K562 (cell line): Measurements from ENCODE around the gene RAB3D. TPM values are rescaled to one million over a fixed set of nuclear protein-coding genes. Genes with fewer than 3 reads are reported as not detected.

ENCODE experiments used
- ATAC-seq: fragments of 200-7000 bp; cut with Tn5 transposase; 3 replicates; pipeline ENCODE4 v1.9.1; 2020; ENCODE audit warnings: moderate library complexity
- BruUV-seq: library from RNA; stranded (reverse); fragments of 400-500 nt; replicated peaks from 2 replicates; lab custom pipeline; 2021; lab: Mats Ljungman, UMichigan
- CTCF ChIA-PET: fragments of 300-600 bp; formaldehyde crosslinking; extraction: SDS; loops from one replicate; lab custom pipeline; 2021; ENCODE audit warnings: low intra/inter-chr PET ratio; lab: Yijun Ruan, JAX
- POLR2A ChIA-PET: fragments of 300-600, 350-650 bp; sonication (Branson Sonifier 250); formaldehyde crosslinking; extraction: SDS; loops from one replicate; lab custom pipeline; 2021; ENCODE audit warnings: antibody characterized with exemption, inconsistent platforms; lab: Yijun Ruan, JAX
- DNase-seq, 4 experiments: peaks; one replicate each; pipeline versions ENCODE4 v3.0.0 to v3.0.0-alpha.2; 2011 to 2018; ENCODE audit warnings: low spot score in 3 of 4, mixed read lengths in 3 of 4; ENCODE audit errors: extremely low read depth in 1 of 4
- FAIRE-seq: peaks from 2 replicates; lab custom pipeline; 2011; peaks lifted over from hg19 to GRCh38; lab: Jason Lieb, UNC
- H2AFZ ChIP-seq: 2 replicates; pipeline ENCODE4 v1.6.0; 2011; ENCODE audit warnings: low read depth, low read length, control low read depth, inconsistent platforms
- H3K27ac ChIP-seq: fragments of 200-600 bp; 3 replicates; pipeline ENCODE4 v1.8.0; 2011; ENCODE audit warnings: low read depth, mild to moderate bottlenecking, control low read depth, inconsistent platforms, low read length, moderate library complexity, mixed read lengths; ENCODE audit errors: extremely low read depth
- H3K27me3 ChIP-seq, 2 experiments: fragments of 300-600 bp in 1 of 2; 2 replicates in 1 of 2; 3 replicates in 1 of 2; pipeline versions ENCODE4 v1.6.0 to v1.8.0; 2011; ENCODE audit warnings: inconsistent platforms in 2 of 2, low read length in 2 of 2, mild to moderate bottlenecking in 1 of 2, mixed read lengths in 1 of 2, moderate library complexity in 1 of 2; ENCODE audit not compliant: control insufficient read depth in 2 of 2, insufficient read depth in 2 of 2
- H3K36me3 ChIP-seq: fragments of 300-600 bp; 3 replicates; pipeline ENCODE4 v1.8.0; 2011; ENCODE audit warnings: mild to moderate bottlenecking, low read length, inconsistent platforms; ENCODE audit not compliant: control insufficient read depth, insufficient read depth
- H3K4me1 ChIP-seq, 2 experiments: fragments of 200-600 bp in 1 of 2; replicated peaks in 1 of 2; 2 replicates in 1 of 2; 3 replicates in 1 of 2; pipeline versions ENCODE4 v1.5.1 to v1.8.0; 2011; ENCODE audit warnings: inconsistent platforms in 2 of 2, low read length in 2 of 2, mild to moderate bottlenecking in 1 of 2, mixed read lengths in 1 of 2, moderate library complexity in 1 of 2; ENCODE audit not compliant: control insufficient read depth in 2 of 2, insufficient read depth in 2 of 2
- H3K4me2 ChIP-seq: 2 replicates; pipeline ENCODE4 v1.6.1; 2011; ENCODE audit warnings: low read length, control low read depth, inconsistent platforms, mixed read lengths; ENCODE audit not compliant: insufficient read depth
- H3K4me3 ChIP-seq: fragments of 200-600 bp; sonication (generic), shearing (Covaris generic); 2 replicates; pipeline ENCODE4 v1.5.1; 2016; ENCODE audit warnings: control low read depth, inconsistent platforms
- H3K79me2 ChIP-seq: fragments of 200-600 bp; 3 replicates; pipeline ENCODE4 v1.8.0; 2011; ENCODE audit warnings: low read length, inconsistent platforms; ENCODE audit not compliant: control insufficient read depth, insufficient read depth
- H3K9ac ChIP-seq, 2 experiments: 2 replicates each; pipeline versions ENCODE4 v1.6.0 to v1.6.1; 2011; ENCODE audit warnings: low read depth in 2 of 2, low read length in 2 of 2, control low read depth in 1 of 2, inconsistent platforms in 1 of 2, mild to moderate bottlenecking in 1 of 2, mixed read lengths in 1 of 2; ENCODE audit not compliant: insufficient read depth in 1 of 2
- H3K9me1 ChIP-seq: one replicate; pipeline ENCODE4 v1.6.0; 2011; ENCODE audit warnings: inconsistent platforms, mild to moderate bottlenecking, low read length, moderate library complexity; ENCODE audit not compliant: control insufficient read depth, insufficient read depth
- H3K9me3 ChIP-seq: replicated peaks from 2 replicates; pipeline ENCODE4 v1.5.1; 2011; ENCODE audit warnings: low read depth, low read length, inconsistent platforms; ENCODE audit not compliant: control insufficient read depth, insufficient read depth
- H4K20me1 ChIP-seq: replicated peaks from 2 replicates; pipeline ENCODE4 v1.6.1; 2011; ENCODE audit warnings: low read length, inconsistent platforms, mixed read lengths; ENCODE audit not compliant: control insufficient read depth, insufficient read depth
- CHD1 ChIP-seq: fragments of 200-600 bp; sonication (generic); IDR thresholded peaks from one replicate; pipeline ENCODE4 v1.6.1; 2012; ENCODE audit warnings: mild to moderate bottlenecking, moderate library complexity, low read length, inconsistent platforms
- CTBP1 ChIP-seq: fragments of 450-650 bp; IDR thresholded peaks from 2 replicates; pipeline ENCODE4 v1.6.1; 2016; ENCODE audit warnings: borderline replicate concordance
- DMBX1 ChIP-seq: fragments of 250-450 bp; sonication (Bioruptor Pico); IDR thresholded peaks from 2 replicates; pipeline ENCODE4 v1.8.0; 2022; ENCODE audit warnings: inconsistent platforms, mild to moderate bottlenecking, moderate library complexity, borderline replicate concordance
- HIVEP1 ChIP-seq: fragments of 250-450 bp; sonication (Bioruptor Pico); IDR thresholded peaks from 2 replicates; pipeline ENCODE4 v1.4.0; 2020; ENCODE audit warnings: mild to moderate bottlenecking
- HOMEZ ChIP-seq: fragments of 250-450 bp; sonication (Bioruptor Pico); IDR thresholded peaks from 2 replicates; pipeline ENCODE4 v1.4.0; 2020; ENCODE audit warnings: mild to moderate bottlenecking, moderate library complexity
- PHB2 ChIP-seq: fragments of 450-650 bp; IDR thresholded peaks from 2 replicates; pipeline ENCODE4 v1.6.1; 2017; ENCODE audit warnings: low read depth
- POLR2AphosphoS5 ChIP-seq: IDR thresholded peaks from 2 replicates; pipeline ENCODE4 v1.6.1; 2011; ENCODE audit warnings: mild to moderate bottlenecking, low read depth, low read length, moderate library complexity; ENCODE audit not compliant: control insufficient read depth, insufficient read depth
- SMAD4 ChIP-seq: fragments of 250-450 bp; sonication (Bioruptor Pico); conservative IDR thresholded peaks from 2 replicates; pipeline ENCODE4 v1.8.0; 2021; ENCODE audit warnings: inconsistent platforms, mild to moderate bottlenecking, moderate library complexity
- SMARCE1 ChIP-seq: fragments of 450-650 bp; IDR thresholded peaks from 2 replicates; pipeline ENCODE4 v1.7.1; 2016; ENCODE audit warnings: mild to moderate bottlenecking
- TCF15 ChIP-seq: fragments of 250-450 bp; sonication (Bioruptor Pico); IDR thresholded peaks from 2 replicates; pipeline ENCODE4 v1.8.0; 2022; ENCODE audit warnings: moderate library complexity, mild to moderate bottlenecking, inconsistent platforms
- YBX1 ChIP-seq: fragments of 450-650 bp; IDR thresholded peaks from 2 replicates; pipeline ENCODE4 v1.7.1; 2016; ENCODE audit warnings: mild to moderate bottlenecking
- WGBS: fragments of 100-300 bp; shearing (Covaris generic); methylation state at CpG from one replicate; pipeline ENCODE4 v1.1.6; 2016; ENCODE audit warnings: low coverage, mixed read lengths; ENCODE audit not compliant: insufficient coverage; ENCODE audit errors: missing lambda C conversion rate; 5-methylcytosine and 5-hydroxymethylcytosine counted together
- in situ Hi-C: fragments of 300-500 bp; cut with MboI; formaldehyde crosslinking; loops from 4 replicates; pipeline ENCODE4 v1.15.0; 2018; ENCODE audit warnings: inconsistent platforms, mixed read lengths
- intact Hi-C: fragments of 100-400 bp; cut with micrococcal nuclease; formaldehyde crosslinking; loops from 2 replicates; pipeline ENCODE4 v1.14.2; 2022
- polyA plus RNA-seq, 8 experiments: library from polyadenylated mRNA; depleted of rRNA in 4 of 8; stranded (reverse) in 5 of 8; unstranded in 3 of 8; fragments of >200 nt; fragmentation: Nextera tagmentation in 2 of 8; fragmentation: Illumina TruSeq in 1 of 8; extraction: Ambion mirVana in 2 of 8; extraction: Trizol in 1 of 8; gene quantifications; 2 replicates each; pipeline versions ENCODE4 v1.2.1 to v1.2.3, GENCODE V29; 2011 to 2014; ENCODE audit warnings: inconsistent platforms in 1 of 8, missing spikeins in 1 of 8
- total RNA-seq, 7 experiments: library from RNA; depleted of rRNA in 6 of 7; stranded (reverse); fragments of >200 nt in 6 of 7; fragmentation: Illumina TruSeq in 2 of 7; extraction: Trizol in 2 of 7; gene quantifications; 2 replicates each; pipeline versions ENCODE4 v1.2.1 to v1.2.3, GENCODE V29; 2011 to 2021; ENCODE audit warnings: low replicate concordance in 1 of 7
- TF ChIP-seq, protein P1 (sequence below): fragments of 450-650 bp; formaldehyde crosslinking; conservative IDR thresholded peaks from 2 replicates; pipeline ENCODE4 v1.4.0; 2022; ENCODE audit warnings: mild to moderate bottlenecking, missing genetic modification characterization
- TF ChIP-seq, protein P2 (sequence below): fragments of 150-350 bp; conservative IDR thresholded peaks from 2 replicates; pipeline ENCODE4 v1.6.1; 2014; ENCODE audit warnings: low read length

Gene RAB3D
- total and polyA plus RNA-seq, 9 of the 15 experiments (the other 6 are each of a cell fraction or from before 2014, with no cell fraction given) = 0.34 to 3.3 (median 1.3) TPM

DNA sequence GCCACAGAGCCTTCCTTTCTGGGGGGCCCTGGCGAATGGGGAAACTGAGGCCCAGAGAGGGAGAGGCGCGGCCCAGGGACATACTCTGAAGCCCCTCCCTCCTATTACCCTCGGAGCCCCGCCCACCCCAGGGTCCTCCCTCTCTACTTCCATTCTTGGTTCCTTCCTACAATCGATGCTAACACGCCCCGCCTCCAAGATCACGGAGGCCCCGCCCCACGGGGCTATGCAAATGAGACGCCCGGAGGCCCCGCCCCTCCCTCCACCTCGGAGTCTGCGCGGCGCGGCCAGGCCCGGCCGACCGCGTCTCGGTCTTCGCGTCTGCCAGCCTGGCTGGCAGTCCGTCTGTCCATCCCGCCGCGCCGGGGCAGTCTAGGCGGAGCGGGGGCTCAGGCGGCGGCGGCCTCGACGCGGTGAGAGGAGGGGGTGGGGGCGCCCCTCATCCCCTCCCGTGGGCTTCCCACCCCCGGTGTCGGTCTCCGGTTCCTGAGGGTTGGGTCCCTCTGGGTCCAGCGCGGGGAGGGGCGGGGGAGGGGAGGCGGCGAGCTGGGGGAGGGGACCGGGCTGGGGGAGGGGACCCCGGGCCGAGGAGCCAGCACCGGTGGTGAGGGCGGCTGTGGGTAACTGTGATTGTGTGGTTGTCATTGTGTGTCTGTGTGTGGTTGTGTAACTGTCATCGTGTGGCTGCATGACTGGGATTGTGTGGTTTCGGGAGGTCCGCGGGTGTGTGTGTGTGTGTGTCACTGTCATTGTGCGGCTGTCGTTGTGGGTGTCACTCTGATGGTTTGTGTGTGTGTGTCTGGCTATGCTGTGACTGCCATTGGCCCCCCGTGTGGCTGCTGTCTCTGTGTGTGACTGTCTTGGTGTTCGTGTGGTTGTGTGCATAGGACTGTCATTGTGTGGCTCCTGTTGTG, 16.0 kb upstream of the RAB3D start, which contains the start of gene PLPPR2:
Gene PLPPR2, plus strand, starts transcription at position 273 of the 914 bp plus-strand sequence. CDS start 2,242 bp downstream, outside the sequence.
- peaks cover 6% of the 10 kb centered on the region; the same call in 1 of the 3 replicates for H3K79me2 ChIP-seq
- POLR2A ChIA-PET = no interaction called here
- H3K27me3 ChIP-seq = no peaks in the 10 kb centered on the region
- no TSS peak for BruUV-seq
- 5% methylated on average over 15 of the region's 62 CpGs for WGBS
- H2AFZ ChIP-seq = peak within 1 kb of the TSS; percentile 87
- intact Hi-C loops = no loop called here
- in situ Hi-C loops = no loop called here
- FAIRE-seq (peak; percentile 89), ATAC-seq (peak; percentile 98), DNase-seq (peak; percentile 94 to 96 (median 96))
- H4K20me1 ChIP-seq = no peaks in the 10 kb centered on the region
- H3K27ac ChIP-seq = peak within 1 kb of the TSS; percentile 46; the same call in 2 of the 3 replicates
- CTCF ChIA-PET = no interaction called here
- peak within 1 kb of the TSS; percentile 51 to 91 for H3K9ac ChIP-seq
- no peaks in the 10 kb centered on the region for H3K9me3 ChIP-seq
- H3K4me3 ChIP-seq = peak within 1 kb of the TSS; percentile 57
- H3K9me1 ChIP-seq = no peaks in the 10 kb centered on the region
- peak within 1 kb of the TSS; percentile 94 for H3K4me2 ChIP-seq
- peaks cover 24 to 66% of the 10 kb centered on the region in 2 experiments for H3K4me1 ChIP-seq
- no peaks in the 10 kb centered on the region; the same call in 2 of the 3 replicates for H3K36me3 ChIP-seq
- peak; percentile 59 for TF ChIP-seq CHD1
- no peak for TF ChIP-seq DMBX1 (CRISPR knock-in tag)
- no peak for TF ChIP-seq HOMEZ (CRISPR knock-in tag)
- TF ChIP-seq, protein P1, sequence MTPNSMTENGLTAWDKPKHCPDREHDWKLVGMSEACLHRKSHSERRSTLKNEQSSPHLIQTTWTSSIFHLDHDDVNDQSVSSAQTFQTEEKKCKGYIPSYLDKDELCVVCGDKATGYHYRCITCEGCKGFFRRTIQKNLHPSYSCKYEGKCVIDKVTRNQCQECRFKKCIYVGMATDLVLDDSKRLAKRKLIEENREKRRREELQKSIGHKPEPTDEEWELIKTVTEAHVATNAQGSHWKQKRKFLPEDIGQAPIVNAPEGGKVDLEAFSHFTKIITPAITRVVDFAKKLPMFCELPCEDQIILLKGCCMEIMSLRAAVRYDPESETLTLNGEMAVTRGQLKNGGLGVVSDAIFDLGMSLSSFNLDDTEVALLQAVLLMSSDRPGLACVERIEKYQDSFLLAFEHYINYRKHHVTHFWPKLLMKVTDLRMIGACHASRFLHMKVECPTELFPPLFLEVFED (CRISPR knock-in tag) = 0 out of 2 replicates have a peak, but pooled peaks have one; percentile 56
- TF ChIP-seq SMAD4 (CRISPR knock-in tag) = peak; percentile 65
- TF ChIP-seq, protein P2, sequence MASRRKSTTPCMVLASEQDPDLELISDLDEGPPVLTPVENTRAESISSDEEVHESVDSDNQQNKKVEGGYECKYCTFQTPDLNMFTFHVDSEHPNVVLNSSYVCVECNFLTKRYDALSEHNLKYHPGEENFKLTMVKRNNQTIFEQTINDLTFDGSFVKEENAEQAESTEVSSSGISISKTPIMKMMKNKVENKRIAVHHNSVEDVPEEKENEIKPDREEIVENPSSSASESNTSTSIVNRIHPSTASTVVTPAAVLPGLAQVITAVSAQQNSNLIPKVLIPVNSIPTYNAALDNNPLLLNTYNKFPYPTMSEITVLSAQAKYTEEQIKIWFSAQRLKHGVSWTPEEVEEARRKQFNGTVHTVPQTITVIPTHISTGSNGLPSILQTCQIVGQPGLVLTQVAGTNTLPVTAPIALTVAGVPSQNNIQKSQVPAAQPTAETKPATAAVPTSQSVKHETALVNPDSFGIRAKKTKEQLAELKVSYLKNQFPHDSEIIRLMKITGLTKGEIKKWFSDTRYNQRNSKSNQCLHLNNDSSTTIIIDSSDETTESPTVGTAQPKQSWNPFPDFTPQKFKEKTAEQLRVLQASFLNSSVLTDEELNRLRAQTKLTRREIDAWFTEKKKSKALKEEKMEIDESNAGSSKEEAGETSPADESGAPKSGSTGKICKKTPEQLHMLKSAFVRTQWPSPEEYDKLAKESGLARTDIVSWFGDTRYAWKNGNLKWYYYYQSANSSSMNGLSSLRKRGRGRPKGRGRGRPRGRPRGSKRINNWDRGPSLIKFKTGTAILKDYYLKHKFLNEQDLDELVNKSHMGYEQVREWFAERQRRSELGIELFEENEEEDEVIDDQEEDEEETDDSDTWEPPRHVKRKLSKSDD = no peak
- TF ChIP-seq YBX1 = no peak
- no peak for TF ChIP-seq CTBP1
- no peak for TF ChIP-seq HIVEP1
- no peak for TF ChIP-seq TCF15 (CRISPR knock-in tag)
- 0 out of 2 replicates have a peak, but pooled peaks have one; percentile 35 for TF ChIP-seq SMARCE1
- no peak for TF ChIP-seq POLR2AphosphoS5
- no peak for TF ChIP-seq PHB2
